ENCODE results near the gene TMC1. TPM values are rescaled to one million over a fixed set of nuclear protein-coding genes. Genes with fewer than 3 reads are reported as not detected.
"Not testable (repeated sequence)": the region's sequence is repeated elsewhere in the genome, so short reads cannot be mapped to it uniquely, and the experiment has no call there.

TMC1 gene
- total and polyA plus RNA-seq, 2 of the 8 experiments (the other 6 are each of a cell fraction or from before 2014, with no cell fraction given), result 0.95 to 0.98 TPM

- H3K27ac ChIP-seq (ENCODE audit: low read depth, low read length); H3K4me3 ChIP-seq (ENCODE audit: extremely low read depth in 1 of 4, insufficient read depth in 2 of 4, low read depth in 3 of 4, low read length in 4 of 4); H3K18ac ChIP-seq (ENCODE audit: extremely low read depth, low read length); H4K8ac ChIP-seq (ENCODE audit: extremely low read depth, insufficient read depth, low read length); H2BK15ac ChIP-seq (ENCODE audit: low read length); H4K91ac ChIP-seq (replicated peaks; ENCODE audit: insufficient read length, low read length); H2BK12ac ChIP-seq (ENCODE audit: low read depth, low read length); POLR2A ChIA-PET (ENCODE audit: partially characterized antibody); H3K56ac ChIP-seq (replicated peaks; ENCODE audit: insufficient read length, low read depth, low read length); H2BK120ac ChIP-seq (replicated peaks; ENCODE audit: low read depth, low read length); H3K27me3 ChIP-seq (replicated peaks in 1 of 4; ENCODE audit: control insufficient read depth in 3 of 4, extremely low read depth in 1 of 4, insufficient read depth in 3 of 4, low read length in 3 of 4); H4K20me1 ChIP-seq (replicated peaks in 1 of 2; ENCODE audit: control insufficient read depth in 1 of 2, insufficient read depth in 2 of 2, low read length in 2 of 2); H2AK5ac ChIP-seq (ENCODE audit: low read depth, low read length); H3K4me1 ChIP-seq (replicated peaks in 1 of 4; ENCODE audit: control insufficient read depth in 3 of 4, insufficient read depth in 4 of 4, low read length in 3 of 4); H3K14ac ChIP-seq (ENCODE audit: insufficient read length); H3K4ac ChIP-seq (replicated peaks; ENCODE audit: insufficient read length, low read depth, low read length); H3K9me3 ChIP-seq (ENCODE audit: insufficient read depth in 2 of 2, low read depth in 1 of 2, low read length in 1 of 2); H3K79me1 ChIP-seq (ENCODE audit: low read depth, low read length); H3K23me2 ChIP-seq (ENCODE audit: low read depth, low read length); H3K9ac ChIP-seq (replicated peaks in 1 of 4; ENCODE audit: extremely low read depth in 1 of 4, low read depth in 3 of 4, low read length in 3 of 4); H4K5ac ChIP-seq (ENCODE audit: insufficient read length, low read depth, low read length); H3K4me2 ChIP-seq (ENCODE audit: insufficient read depth in 1 of 2, low read depth in 2 of 2, low read length in 2 of 2); H3K36me3 ChIP-seq (ENCODE audit: control insufficient read depth in 2 of 4, insufficient read depth in 4 of 4, low read length in 3 of 4); H3K23ac ChIP-seq (ENCODE audit: insufficient read length); H2AFZ ChIP-seq (ENCODE audit: low read length); DNase-seq (ENCODE audit: low read depth in 1 of 2, low spot score in 2 of 2); H3K79me2 ChIP-seq (ENCODE audit: control insufficient read depth in 1 of 2, insufficient read depth in 2 of 2, low read length in 2 of 2); H2BK20ac ChIP-seq (ENCODE audit: low read length); FAIRE-seq; H2BK5ac ChIP-seq (ENCODE audit: low read depth, low read length): not testable (repeated sequence)
- CTCF ChIA-PET (ENCODE audit: partially characterized antibody), result interaction anchor here (0.6 kb wide), 1 partner anchor 455 kb away, joined by 3 read pairs; no protein-coding TSS in a partner anchor
- WGBS, 2 experiments (ENCODE audit: extremely low coverage in 1 of 2, insufficient coverage in 1 of 2, insufficient read length in 1 of 2, insufficient replicate concordance in 2 of 2, low coverage in 1 of 2, low lambda C conversion rate in 2 of 2, missing lambda C conversion rate in 1 of 2), result 89% methylated on average over 7 of the region's 7 CpGs; no CpG with 5 or more reads in 1 of the 2 experiments
Observed at GRCh38 chr9:72862788-72863187, 341.4 kb downstream of the TMC1 start.

Measured in H1 (cell line).